DND-41 (cell line): ENCODE data around the gene MCCC2.
"Not testable (repeated sequence)": the region's sequence is repeated elsewhere in the genome, so short reads cannot be mapped to it uniquely, and the experiment has no call there.

ENCODE experiments used
- ATAC-seq: fragments of 200-7000 bp; cut with Tn5 transposase; 3 replicates; pipeline ENCODE4 v1.9.1; 2021; ENCODE audit warnings: low read depth; ENCODE audit not compliant: insufficient read depth
- DNase-seq: peaks from one replicate; pipeline ENCODE4 v3.0.0-alpha.2; 2020
- H2AFZ ChIP-seq: 2 replicates; pipeline ENCODE4 v1.6.0; 2012; ENCODE audit warnings: low read depth, low read length
- H3K27ac ChIP-seq: 2 replicates; pipeline ENCODE4 v1.5.1; 2012; ENCODE audit warnings: low read length, inconsistent platforms
- H3K27me3 ChIP-seq: fragments of 200-600 bp; sonication (generic); 2 replicates; pipeline ENCODE4 v1.6.0; 2012; ENCODE audit warnings: low read length, mild to moderate bottlenecking, inconsistent platforms; ENCODE audit not compliant: insufficient read depth, poor library complexity
- H3K36me3 ChIP-seq: 2 replicates; pipeline ENCODE4 v1.5.1; 2012; ENCODE audit warnings: low read length, inconsistent platforms; ENCODE audit not compliant: insufficient read depth
- H3K4me1 ChIP-seq: 2 replicates; pipeline ENCODE4 v1.5.1; 2012; ENCODE audit warnings: mild to moderate bottlenecking, low read length; ENCODE audit not compliant: insufficient read depth
- H3K4me2 ChIP-seq: 2 replicates; pipeline ENCODE4 v1.6.0; 2012; ENCODE audit warnings: mild to moderate bottlenecking, moderate library complexity, low read length, inconsistent platforms; ENCODE audit not compliant: insufficient read depth
- H3K4me3 ChIP-seq, 2 experiments: fragments of 200-600 bp in 1 of 2; shearing (Covaris generic) in 1 of 2; 2 replicates each; pipeline ENCODE4 v1.5.1; 2012 to 2016; ENCODE audit warnings: inconsistent platforms in 2 of 2, low read length in 2 of 2, mild to moderate bottlenecking in 2 of 2, low read depth in 1 of 2, moderate library complexity in 1 of 2
- H3K79me2 ChIP-seq: 2 replicates; pipeline ENCODE4 v1.6.0; 2012; ENCODE audit warnings: low read length, inconsistent platforms; ENCODE audit not compliant: insufficient read depth
- H3K9ac ChIP-seq: 2 replicates; pipeline ENCODE4 v1.6.0; 2012; ENCODE audit warnings: low read depth, mild to moderate bottlenecking, inconsistent platforms, low read length, moderate library complexity
- H3K9me3 ChIP-seq: 2 replicates; pipeline ENCODE4 v1.5.1; 2012; ENCODE audit warnings: low read length, moderate library complexity, mild to moderate bottlenecking, inconsistent platforms; ENCODE audit not compliant: insufficient read depth, severe bottlenecking
- H4K20me1 ChIP-seq: 2 replicates; pipeline ENCODE4 v1.6.0; 2012; ENCODE audit warnings: low read length; ENCODE audit not compliant: insufficient read depth
- CTCF ChIP-seq: IDR thresholded peaks from 2 replicates; pipeline ENCODE4 v1.5.1; 2012; ENCODE audit warnings: borderline replicate concordance, low read length, moderate library complexity, mild to moderate bottlenecking; ENCODE audit not compliant: poor library complexity, severe bottlenecking; ENCODE audit errors: extremely low read depth
- EZH2 ChIP-seq: IDR thresholded peaks from 3 replicates; pipeline ENCODE4 v1.6.1; 2012; ENCODE audit warnings: borderline replicate concordance, low read depth, mild to moderate bottlenecking, moderate library complexity, low read length, inconsistent platforms; ENCODE audit not compliant: severe bottlenecking

MCCC2 gene

GRCh38 chr5:71640408-71640807 lies 53.3 kb downstream of the MCCC2 start:
- TF ChIP-seq EZH2: no peak
- no peak for TF ChIP-seq CTCF
- Histone ChIP-seq H3K4me3 (no peak overlapping the region), H3K9ac (no peak overlapping the region), H3K4me1 (no peaks in the 10 kb centered on the region), H3K9me3 (no peaks in the 10 kb centered on the region), H3K4me2 (no peak overlapping the region), H3K36me3 (peaks cover 71% of the 10 kb centered on the region), H4K20me1 (no peaks in the 10 kb centered on the region), H3K79me2 (no peaks in the 10 kb centered on the region), H3K27me3 (no peaks in the 10 kb centered on the region), H2AFZ (no peak overlapping the region), H3K27ac (no peak overlapping the region)
- ATAC-seq: no peak
- no peak for DNase-seq

- ATAC-seq (no peak), DNase-seq (no peak)
- no peak overlapping the region for H3K27ac ChIP-seq
- H3K36me3 ChIP-seq: peaks cover 71% of the 10 kb centered on the region
- no peak overlapping the region for H2AFZ ChIP-seq
- H3K4me2 ChIP-seq: no peak overlapping the region
- no peaks in the 10 kb centered on the region for H3K79me2 ChIP-seq
- H3K9me3 ChIP-seq: no peaks in the 10 kb centered on the region
- no peak overlapping the region for H3K9ac ChIP-seq
- H4K20me1 ChIP-seq: no peaks in the 10 kb centered on the region
- H3K4me3 ChIP-seq: no peak overlapping the region
- H3K27me3 ChIP-seq: no peaks in the 10 kb centered on the region
- no peaks in the 10 kb centered on the region for H3K4me1 ChIP-seq
- TF ChIP-seq CTCF (no peak), EZH2 (no peak)
These were observed 57.9 kb downstream of the MCCC2 start for GRCh38 chr5:71645030-71645429.

GRCh38 chr5:71650940-71651339 lies 63.8 kb downstream of the MCCC2 start:
- not testable (repeated sequence) for H4K20me1 ChIP-seq, ATAC-seq, H3K79me2 ChIP-seq, H3K9me3 ChIP-seq, H3K4me2 ChIP-seq, H3K4me1 ChIP-seq, H2AFZ ChIP-seq, H3K9ac ChIP-seq, DNase-seq, H3K4me3 ChIP-seq, H3K27me3 ChIP-seq, H3K27ac ChIP-seq
- H3K36me3 ChIP-seq: peaks cover 73% of the 10 kb centered on the region

DNA sequence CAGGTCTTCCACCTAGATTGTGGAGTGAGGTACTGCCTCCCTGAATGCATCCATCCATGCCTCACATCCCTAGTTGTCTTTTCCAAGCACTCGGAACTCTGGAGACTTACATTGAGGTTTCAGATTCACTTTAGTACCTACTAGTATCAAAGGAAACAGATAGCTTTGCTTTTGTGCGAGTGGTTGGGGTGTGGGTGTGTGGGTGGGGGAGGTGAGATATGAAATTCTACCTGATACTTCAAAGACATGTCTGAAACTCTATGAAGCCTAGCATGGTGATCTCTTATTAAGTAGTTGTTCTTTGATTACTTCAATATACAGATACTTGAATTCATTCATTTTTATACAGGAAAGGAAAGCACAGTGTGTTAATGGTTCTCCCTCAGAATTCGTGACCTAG lies 64.4 kb downstream of the MCCC2 start:
- TF ChIP-seq CTCF: no peak
- TF ChIP-seq EZH2: no peak
- ATAC-seq: no peak
- Histone ChIP-seq H3K27me3 (no peaks in the 10 kb centered on the region), H3K36me3 (peaks cover 71% of the 10 kb centered on the region), H3K4me1 (no peaks in the 10 kb centered on the region), H3K9me3 (no peaks in the 10 kb centered on the region), H3K9ac (no peak overlapping the region), H4K20me1 (no peaks in the 10 kb centered on the region), H3K27ac (no peak overlapping the region), H3K4me3 (no peak overlapping the region), H3K4me2 (no peak overlapping the region), H3K79me2 (no peaks in the 10 kb centered on the region), H2AFZ (no peak overlapping the region)
- no peak for DNase-seq
